Activated CD8-positive, alpha-beta memory T cell treated with anti-CD3 and anti-CD28 coated beads for 4 hours (primary cell): ENCODE data around the gene PTBP3.
"Not testable (repeated sequence)": the region's sequence is repeated elsewhere in the genome, so short reads cannot be mapped to it uniquely, and the experiment has no call there.

Source experiments
- DNase-seq, 2 donors: peaks; one replicate each; pipeline ENCODE4 v3.0.0-alpha.2; 2020; ENCODE audit warnings: low read depth in 2 of 2

The PTBP3 gene

GRCh38 chr9:112268413-112268812, 65.0 kb downstream of the PTBP3 start:
- no peak for DNase-seq

GRCh38 chr9:112267086-112267485, 66.3 kb downstream of the PTBP3 start:
- DNase-seq = not testable (repeated sequence)

GRCh38 chr9:112265391-112265790, 68.0 kb downstream of the PTBP3 start:
- DNase-seq = no peak

GRCh38 chr9:112262577-112262976, 70.8 kb downstream of the PTBP3 start:
- no peak for DNase-seq

- no peak for DNase-seq
Observed at GRCh38 chr9:112261133-112261532, 72.3 kb downstream of the PTBP3 start.

- no peak for DNase-seq
Observed at GRCh38 chr9:112258106-112258505, 75.3 kb downstream of the PTBP3 start.

- no peak for DNase-seq
Observed at GRCh38 chr9:112252194-112252593, 81.2 kb downstream of the PTBP3 start.

GRCh38 chr9:112249277-112249676, 84.1 kb downstream of the PTBP3 start:
- DNase-seq = no peak

GRCh38 chr9:112248722-112249121, 84.7 kb downstream of the PTBP3 start:
- DNase-seq = no peak

GRCh38 chr9:112247090-112247489, 86.3 kb downstream of the PTBP3 start:
- no peak for DNase-seq

GRCh38 chr9:112245126-112245525, 88.3 kb downstream of the PTBP3 start:
- no peak for DNase-seq

GRCh38 chr9:112242147-112242804, 91.1 kb downstream of the PTBP3 start:
- DNase-seq = no peak

- DNase-seq = no peak
Observed at GRCh38 chr9:112241491-112241890, 91.9 kb downstream of the PTBP3 start.

- DNase-seq = no peak
Observed at GRCh38 chr9:112239708-112240107, 93.7 kb downstream of the PTBP3 start.

GRCh38 chr9:112239284-112239683, 94.1 kb downstream of the PTBP3 start:
- no peak for DNase-seq

GRCh38 chr9:112234779-112235178, 98.6 kb downstream of the PTBP3 start:
- no peak for DNase-seq

- DNase-seq = no peak
Observed at GRCh38 chr9:112233769-112234168, 99.7 kb downstream of the PTBP3 start.

- DNase-seq = no peak
Observed at GRCh38 chr9:112232233-112232632, 101.2 kb downstream of the PTBP3 start.

- no peak for DNase-seq
Observed at GRCh38 chr9:112226091-112226490, 107.3 kb downstream of the PTBP3 start.

- no peak for DNase-seq
Observed at GRCh38 chr9:112224401-112225289, 108.8 kb downstream of the PTBP3 start.

- DNase-seq = no peak
Observed at GRCh38 chr9:112218908-112219307, 114.5 kb downstream of the PTBP3 start.

GRCh38 chr9:112212926-112213325, 120.5 kb downstream of the PTBP3 start:
- DNase-seq = no peak

- DNase-seq = no peak
Observed at GRCh38 chr9:112207451-112207850, 126.0 kb downstream of the PTBP3 start.
